T-helper 1 cell (primary cell): ENCODE results near the gene SBF2.
"Not testable (repeated sequence)": the region's sequence is repeated elsewhere in the genome, so short reads cannot be mapped to it uniquely, and the experiment has no call there.

Experiments used
- DNase-seq, 5 donors: peaks; one replicate each; pipeline ENCODE4 v3.0.0-alpha.2; 2012 to 2020

Gene SBF2

GRCh38 chr11:9990221-9990973 lies 303.6 kb downstream of the SBF2 start:
- DNase-seq = no peak

GRCh38 chr11:9987303-9987702 lies 306.7 kb downstream of the SBF2 start:
- not testable (repeated sequence) for DNase-seq

- no peak for DNase-seq
These were observed 311.0 kb downstream of the SBF2 start for GRCh38 chr11:9982796-9983579.

GRCh38 chr11:9982127-9982795 lies 311.8 kb downstream of the SBF2 start:
- no peak for DNase-seq

- DNase-seq = no peak
These were observed 313.1 kb downstream of the SBF2 start for GRCh38 chr11:9980931-9981330.

- DNase-seq = no peak
These were observed 316.5 kb downstream of the SBF2 start for GRCh38 chr11:9977554-9977953.

GRCh38 chr11:9974375-9974774 lies 319.6 kb downstream of the SBF2 start:
- DNase-seq = no peak

GRCh38 chr11:9973921-9974320 lies 320.1 kb downstream of the SBF2 start:
- DNase-seq = no peak

- peak in 1 of 5 donors; percentile 55 for DNase-seq
These were observed 321.0 kb downstream of the SBF2 start for GRCh38 chr11:9972989-9973388.

- no peak for DNase-seq
These were observed 322.1 kb downstream of the SBF2 start for GRCh38 chr11:9971894-9972293.

- no peak for DNase-seq
These were observed 325.0 kb downstream of the SBF2 start for GRCh38 chr11:9969068-9969467.

- no peak for DNase-seq
These were observed 331.3 kb downstream of the SBF2 start for GRCh38 chr11:9962722-9963121.

GRCh38 chr11:9957072-9957471 lies 336.9 kb downstream of the SBF2 start:
- no peak for DNase-seq

GRCh38 chr11:9956483-9956882 lies 337.5 kb downstream of the SBF2 start:
- DNase-seq = no peak

- DNase-seq = no peak
These were observed 338.6 kb downstream of the SBF2 start for GRCh38 chr11:9955391-9955790.

GRCh38 chr11:9953994-9954626 lies 339.9 kb downstream of the SBF2 start:
- DNase-seq = no peak

- DNase-seq = no peak
These were observed 341.4 kb downstream of the SBF2 start for GRCh38 chr11:9952511-9953196.

GRCh38 chr11:9951807-9952206 lies 342.2 kb downstream of the SBF2 start:
- no peak for DNase-seq

GRCh38 chr11:9950462-9950861 lies 343.6 kb downstream of the SBF2 start:
- no peak for DNase-seq

- no peak for DNase-seq
These were observed 346.7 kb downstream of the SBF2 start for GRCh38 chr11:9947231-9947864.

GRCh38 chr11:9945680-9946079 lies 348.3 kb downstream of the SBF2 start:
- DNase-seq = not testable (repeated sequence)
